ENCODE measurements around the gene TMA7B.

Gene TMA7B

DNA sequence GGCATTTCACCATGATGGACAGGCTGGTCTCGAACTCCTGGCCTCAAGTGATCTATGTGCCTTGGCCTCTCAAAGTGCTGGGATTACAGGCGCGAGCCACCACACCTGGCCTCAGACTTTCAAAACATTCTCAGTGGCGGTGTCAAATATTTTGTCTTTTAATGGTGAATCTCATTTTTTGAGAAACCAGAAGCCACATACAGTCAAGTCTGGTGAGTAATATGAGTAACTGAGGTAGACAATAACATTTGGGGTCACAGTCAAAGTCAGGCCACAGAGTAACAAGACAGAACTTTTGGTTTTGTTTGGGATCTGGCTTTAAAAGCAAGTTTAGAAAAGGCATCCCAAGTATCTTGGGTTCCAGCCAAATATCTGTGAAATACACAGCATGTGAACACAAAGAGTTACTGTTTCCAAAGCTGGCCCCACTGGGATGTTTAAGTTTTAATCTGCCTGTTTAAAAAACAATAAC is 5.6 kb upstream of the TMA7B start:
- peak; percentile 30 for DNase-seq

DNA sequence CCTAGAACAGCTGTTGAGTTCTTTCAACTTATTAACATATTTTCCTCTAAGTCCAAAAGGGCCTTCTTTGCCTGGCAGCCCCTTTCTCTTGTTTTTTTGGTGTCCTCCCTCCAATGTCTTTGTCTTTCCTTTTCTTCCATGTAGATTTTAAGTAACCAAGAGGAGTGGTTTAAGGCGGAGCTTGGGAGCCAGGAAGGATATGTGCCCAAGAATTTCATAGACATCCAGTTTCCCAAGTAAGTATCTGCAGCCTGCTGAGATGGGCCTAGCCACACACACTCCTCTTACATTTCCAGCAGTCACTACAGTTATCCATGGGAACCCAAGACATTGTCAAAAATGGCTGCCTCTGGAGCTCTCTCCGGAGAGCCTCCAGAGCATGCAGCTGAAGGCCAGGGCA is 4.5 kb upstream of the TMA7B start:
- no peak for DNase-seq

DNA sequence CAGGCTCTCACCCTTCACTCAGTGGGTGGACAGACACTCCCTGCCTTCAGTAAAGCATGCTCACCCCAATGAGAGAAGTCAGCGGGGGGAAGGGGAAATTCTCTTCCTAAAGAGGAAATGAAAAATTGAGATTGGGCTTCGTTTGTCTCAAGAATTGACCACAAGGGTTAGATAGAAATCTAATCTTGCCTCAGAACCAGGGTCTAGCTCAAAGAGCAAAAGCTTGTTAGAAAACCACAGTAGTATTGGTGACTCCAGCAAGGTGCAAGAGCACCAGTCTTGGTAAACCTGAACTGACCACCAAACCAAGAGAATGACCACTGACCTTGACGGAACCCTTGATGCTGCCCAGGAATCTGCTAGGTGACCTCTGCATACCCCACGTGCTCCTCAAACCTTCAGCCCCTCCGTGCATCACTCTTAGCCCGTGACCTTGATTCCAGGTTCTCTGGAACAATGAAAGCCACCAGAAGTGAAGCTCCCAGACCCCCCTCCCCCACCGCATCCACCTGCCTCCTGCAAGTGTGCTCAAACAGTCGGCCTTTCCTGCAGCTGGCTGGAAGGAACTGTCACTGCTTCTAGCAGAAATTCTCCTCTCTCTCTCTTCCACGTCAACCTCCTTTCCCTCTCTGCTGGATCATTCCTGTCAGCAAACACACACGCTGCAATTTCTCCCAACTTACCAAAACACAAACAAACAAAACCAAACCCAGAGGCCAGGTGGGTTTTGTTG is 3.1 kb upstream of the TMA7B start:
- DNase-seq: no peak

DNA sequence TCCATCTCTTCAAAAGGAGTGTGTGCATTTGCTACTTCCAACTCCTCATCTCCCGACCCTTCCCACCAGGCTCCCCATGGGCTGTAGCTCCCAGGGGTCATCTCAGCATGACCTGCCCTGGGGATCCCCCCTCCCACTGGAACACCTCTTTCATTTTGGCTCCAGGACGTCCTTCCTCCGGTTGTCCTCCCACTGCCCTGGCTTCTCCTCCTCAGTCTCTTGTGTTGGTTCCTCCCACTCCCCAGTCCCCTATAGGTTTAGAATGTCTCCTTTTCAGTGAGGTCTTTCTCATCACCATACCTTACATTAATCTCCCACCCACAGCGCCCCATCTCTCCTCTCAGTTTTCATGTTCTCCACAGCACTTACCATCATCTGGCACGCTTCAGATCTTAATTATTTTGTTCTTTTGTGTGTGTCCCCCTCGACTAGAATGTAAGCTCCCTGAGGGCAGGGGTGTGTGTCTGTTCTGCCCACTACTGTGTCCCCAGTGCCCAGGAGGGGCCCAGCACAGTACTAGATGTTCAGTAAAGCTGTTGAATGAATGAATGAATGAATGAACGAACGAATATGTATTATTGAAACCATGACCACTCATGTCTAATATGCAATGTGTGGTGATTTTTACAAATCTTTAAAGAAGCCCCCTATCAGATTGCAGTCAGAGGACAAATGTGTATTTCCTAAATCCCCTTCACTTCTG is 2.0 kb upstream of the TMA7B start:
- no peak for DNase-seq

DNA sequence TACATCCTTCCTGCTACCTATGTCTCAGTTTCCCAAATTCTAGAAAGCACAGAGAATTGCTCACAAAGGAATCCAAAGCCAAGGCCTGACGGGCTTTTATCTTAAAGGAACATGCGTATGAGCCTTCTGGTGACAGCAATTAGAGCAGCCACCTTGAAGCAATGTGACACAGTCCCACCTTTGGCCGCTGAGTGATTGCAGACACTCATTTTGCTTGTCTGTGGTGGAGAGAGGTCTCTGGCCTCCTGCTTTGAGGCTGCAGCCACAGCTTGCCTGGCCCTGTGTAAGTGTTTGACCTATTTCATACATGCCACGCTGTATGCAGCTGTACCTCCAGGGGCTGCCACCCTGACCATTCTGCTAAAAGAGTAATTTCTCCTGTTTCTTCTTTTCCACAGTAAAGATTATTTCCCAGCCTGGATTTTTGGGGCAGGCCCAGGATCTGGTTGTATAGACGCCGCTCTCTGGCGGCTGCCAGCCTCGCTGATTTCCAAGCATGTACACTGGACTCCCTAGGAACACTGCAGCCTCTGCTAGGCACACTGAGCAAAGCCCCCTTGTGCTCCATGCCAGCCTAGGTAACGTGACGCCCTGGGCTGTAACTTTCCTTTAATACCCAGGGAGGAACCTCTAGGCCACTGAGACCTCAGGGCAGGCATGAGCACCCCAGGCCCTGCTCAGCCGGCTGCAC is 1.1 kb upstream of the TMA7B start:
- no peak for DNase-seq

DNA sequence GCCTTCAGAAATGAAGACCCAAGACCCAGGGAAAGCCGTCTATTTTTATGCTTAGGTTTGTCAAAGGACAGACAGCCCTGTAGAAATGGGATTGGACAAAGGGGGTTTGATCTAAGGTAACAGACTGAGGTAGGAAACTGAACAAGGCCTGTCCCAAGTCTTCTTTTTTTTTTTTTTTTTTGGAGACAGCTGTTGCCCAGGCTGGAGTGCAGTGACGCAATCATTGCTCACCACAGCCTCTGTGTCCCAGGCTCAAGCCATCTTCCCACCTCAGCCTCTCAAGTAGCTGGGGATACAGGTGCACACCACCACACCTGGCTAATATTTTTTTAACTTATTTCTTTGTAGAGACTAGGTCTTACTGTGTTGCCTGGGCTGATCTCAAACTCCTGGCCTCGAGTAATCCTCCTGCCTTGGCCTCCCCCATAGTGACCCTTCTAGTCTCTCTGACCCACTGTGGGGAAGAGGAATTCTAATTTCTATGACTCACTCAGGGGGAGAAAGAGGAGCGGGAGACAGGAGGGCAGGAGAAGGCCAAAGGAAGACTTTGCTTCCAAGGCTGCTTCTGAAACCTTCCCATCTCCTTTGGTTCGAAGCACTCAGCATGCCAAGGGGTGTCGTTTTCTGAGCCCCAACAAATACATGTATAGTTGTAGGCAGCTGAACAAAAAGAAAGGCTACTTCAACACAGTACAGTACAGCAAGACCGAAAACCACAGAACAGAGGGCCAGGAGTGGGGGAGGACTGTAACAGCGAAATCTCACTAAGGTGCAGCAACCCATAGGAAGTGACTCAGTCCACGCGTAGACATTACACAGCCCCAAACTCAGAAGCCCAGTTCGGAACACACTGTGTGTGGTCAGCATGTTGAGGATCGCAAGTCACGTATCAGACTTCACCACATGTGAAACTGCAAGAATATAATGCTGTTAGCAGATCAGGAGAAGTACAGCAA is 872 bp downstream of the TMA7B start:
- DNase-seq: peak; percentile 83

DNA sequence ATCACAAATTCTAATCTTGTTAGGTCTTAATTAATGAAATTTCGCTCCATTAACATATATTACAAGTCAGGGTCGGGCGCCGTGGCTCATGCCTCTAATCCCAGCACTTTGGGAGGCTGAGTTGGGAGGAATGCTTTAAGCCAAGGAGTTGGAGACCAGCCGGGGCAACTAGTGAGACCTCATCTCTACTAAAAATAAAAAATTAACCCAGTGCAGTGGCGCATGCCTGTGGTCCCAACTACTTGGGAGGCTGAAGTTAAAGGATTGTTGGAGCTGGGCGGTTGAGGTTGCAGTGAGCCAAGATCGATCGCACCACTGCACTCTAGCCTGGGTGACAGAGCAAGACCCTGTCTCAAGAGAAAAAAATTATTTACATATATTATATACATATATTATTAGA is 1.9 kb downstream of the TMA7B start:
- DNase-seq: no peak

DNA sequence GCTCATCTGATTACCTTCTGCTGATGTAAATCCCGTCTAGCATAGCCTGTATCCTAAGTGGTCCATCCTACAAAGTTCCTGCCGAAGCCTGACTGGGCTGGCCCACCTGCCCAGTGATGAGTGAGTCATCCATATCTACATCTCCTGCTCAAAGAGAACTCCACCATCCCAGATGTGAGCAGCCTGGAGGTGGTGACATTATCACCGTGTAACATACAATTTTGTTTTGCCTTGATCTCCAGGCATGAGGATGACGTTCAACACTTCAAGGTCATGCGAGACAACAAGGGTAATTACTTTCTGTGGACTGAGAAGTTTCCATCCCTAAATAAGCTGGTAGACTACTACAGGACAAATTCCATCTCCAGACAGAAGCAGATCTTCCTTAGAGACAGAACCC is 5.6 kb downstream of the TMA7B start:
- DNase-seq: no peak

DNA sequence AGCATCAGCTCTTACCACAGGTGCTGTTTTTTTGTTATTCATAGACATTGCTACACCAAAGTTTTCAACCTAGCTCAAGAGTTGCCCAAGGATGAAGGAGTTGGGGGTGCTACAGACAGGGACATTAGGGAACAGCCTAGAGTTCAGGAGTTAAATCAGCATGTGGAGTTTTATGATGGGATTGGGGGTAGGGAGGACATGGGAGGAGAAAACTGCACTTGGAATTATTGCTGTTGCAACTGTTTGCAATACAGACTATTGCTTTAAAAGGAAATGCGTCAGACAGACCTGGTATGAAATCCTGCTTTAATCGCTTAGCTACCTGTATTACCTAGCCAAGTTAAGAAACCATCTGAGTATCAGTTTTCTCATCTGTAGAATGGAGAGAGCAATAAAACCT is 6.3 kb downstream of the TMA7B start:
- no peak for DNase-seq

DNA sequence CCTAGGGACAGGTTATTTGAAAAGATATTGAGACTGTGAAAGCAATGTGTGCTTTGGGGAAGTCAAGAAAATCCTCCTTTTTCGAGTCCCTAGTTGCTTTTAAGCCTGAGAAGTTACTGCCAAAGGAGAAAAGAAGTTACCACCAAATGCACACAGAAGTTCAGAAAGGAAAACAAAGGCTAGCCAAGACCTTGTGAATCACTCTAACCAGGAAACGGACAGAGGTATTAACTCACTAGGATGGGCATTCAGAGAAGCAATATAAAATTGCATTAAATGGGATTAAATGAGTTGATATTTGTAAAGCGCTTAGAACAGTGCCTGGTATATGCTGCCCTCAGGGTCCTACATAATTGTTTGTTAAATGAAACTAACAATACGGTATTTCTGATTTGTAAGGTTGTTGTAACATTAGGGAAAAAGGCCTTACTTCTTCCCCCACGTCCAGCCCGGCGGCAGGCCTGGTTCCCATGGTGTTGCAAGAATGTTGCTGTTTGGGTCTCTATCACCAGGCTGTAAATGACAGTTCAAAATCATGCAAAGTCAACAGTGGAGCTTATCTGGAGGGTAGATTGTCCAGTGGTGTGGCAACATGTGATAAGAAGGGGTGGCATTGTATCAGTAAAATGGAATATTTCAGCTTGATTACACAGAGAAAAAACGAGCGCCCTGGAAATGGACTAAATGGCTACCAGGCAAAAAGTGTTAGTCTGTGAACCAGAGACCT is 7.1 kb downstream of the TMA7B start:
- DNase-seq: no peak

DNA sequence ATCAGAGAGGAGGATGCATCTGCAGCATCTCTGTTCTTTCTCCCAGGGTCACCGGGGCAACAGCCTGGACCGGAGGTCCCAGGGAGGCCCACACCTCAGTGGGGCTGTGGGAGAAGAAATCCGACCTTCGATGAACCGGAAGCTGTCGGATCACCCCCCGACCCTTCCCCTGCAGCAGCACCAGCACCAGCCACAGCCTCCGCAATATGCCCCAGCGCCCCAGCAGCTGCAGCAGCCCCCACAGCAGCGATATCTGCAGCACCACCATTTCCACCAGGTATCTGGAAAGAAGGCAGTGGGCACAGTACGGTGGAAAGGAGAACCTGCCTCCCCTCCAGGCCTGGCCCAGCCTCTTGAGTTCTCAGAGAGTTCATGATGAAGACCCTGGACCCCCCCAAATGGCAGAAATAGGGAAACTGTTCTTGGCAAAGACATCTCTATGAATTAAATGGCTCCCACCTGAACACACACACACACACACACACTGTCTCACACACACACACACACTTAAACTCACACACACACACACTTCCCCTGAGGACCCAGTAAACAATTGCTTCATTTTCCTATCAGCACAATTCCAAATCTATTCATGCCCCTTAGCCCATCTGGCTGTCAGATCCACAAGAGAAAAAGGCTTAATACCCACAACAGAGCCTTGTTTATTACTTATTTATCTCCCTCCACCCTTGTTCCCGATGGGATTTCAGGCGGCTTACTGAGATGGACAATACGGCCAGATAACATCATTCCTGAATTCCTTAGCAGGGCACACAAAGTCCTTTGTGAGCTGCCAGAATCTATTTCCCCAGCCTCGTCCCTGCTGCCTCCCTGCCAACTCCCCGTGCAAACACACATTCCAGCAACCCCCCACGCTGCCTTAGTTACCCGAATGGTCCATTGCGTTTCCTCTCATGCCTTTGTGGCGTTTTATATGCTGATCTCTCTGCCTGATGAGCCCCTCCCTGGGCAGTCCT is 8.1 kb downstream of the TMA7B start:
- DNase-seq: no peak

DNA sequence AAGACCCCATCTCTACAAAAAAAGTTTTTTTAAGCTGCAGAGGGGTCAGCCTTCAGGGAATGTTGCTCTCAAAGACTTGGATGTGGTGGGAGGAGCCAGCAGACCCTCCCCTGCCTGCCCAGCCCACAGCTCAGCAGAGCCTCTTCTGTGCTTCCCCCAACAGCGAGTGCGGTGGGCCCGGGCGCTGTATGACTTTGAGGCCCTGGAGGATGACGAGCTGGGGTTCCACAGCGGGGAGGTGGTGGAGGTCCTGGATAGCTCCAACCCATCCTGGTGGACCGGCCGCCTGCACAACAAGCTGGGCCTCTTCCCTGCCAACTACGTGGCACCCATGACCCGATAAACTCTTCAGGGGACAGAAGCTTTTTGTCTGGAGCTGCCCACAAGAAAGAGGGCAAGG is 10.5 kb downstream of the TMA7B start:
- DNase-seq: no peak

DNA sequence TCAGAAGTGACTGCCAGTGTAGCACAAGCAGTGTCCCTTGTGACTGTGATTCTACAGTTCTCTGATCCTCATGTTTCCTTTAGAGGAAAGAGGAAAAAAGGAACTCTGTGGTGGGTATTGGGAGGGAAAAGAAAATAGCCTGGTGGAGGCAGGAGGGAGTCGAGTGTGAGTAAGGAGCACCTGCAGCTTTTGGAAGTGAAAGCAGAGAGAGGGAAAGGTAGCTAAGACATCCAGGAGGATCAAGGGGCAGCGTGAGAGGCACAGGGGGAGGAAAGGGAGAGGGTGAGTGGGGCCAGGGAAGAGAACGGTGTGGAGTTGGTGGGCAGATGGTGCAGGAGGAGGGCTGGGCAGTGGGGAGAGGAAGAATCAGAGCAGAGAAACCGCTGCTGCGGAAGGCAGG is 12.4 kb downstream of the TMA7B start:
- DNase-seq: no peak

DNA sequence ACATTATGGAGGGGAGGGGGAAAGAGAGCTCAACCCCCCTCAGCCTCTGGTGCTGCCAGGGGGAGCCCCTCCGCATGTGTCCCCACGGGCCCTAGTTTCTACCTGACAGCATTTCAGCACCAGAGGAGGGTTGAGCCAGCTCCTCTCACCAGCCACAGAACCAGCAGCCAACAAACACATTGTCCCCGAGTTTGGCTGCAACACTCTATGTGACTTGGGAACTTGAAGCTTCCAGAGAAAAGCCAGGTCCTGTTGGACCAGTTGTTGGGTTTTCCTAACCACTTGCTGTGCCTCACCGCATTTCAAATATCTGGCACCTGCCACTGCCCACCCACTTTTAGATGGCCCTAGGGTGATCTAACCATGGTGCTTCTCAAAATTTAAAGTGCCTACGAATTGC is 13.5 kb downstream of the TMA7B start:
- DNase-seq: no peak

DNA sequence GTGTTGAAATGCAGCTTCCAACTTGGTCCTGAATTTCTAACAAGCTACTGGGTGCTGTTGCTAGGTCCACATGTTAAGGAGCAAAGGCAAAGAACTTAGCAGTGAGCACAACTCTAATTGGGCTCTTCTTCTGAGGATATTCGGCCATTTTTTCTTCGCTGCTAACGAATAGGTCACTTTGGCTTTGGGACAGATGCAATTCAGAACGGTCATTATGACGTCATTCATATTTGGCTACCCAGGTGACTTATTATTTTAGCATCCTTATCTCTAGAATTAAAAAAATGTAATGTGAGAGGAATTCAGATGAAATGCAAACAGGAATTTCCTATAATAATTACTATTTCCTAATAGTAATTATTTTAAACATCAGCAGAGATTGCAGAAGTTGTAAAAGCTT is 13.9 kb downstream of the TMA7B start:
- no peak for DNase-seq

DNA sequence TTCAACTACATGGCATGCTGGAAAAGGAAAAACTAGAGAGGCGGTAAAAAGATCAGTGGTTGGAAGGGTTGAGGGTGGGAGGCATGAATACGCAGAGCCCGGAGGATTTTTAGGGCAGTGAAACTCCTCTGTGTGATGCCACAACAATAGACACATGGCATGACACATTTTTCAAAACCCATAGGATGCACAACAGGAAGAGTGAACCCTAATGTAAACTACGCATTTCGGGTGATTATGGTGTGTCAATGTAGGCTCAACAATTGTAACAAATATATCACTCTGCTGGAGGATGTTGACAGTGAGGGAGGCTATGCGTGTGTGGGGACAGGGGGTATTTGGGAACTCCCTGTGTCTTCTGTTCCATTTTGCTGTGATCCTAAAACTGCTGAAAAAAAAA is 18.9 kb downstream of the TMA7B start:
- DNase-seq: no peak

DNA sequence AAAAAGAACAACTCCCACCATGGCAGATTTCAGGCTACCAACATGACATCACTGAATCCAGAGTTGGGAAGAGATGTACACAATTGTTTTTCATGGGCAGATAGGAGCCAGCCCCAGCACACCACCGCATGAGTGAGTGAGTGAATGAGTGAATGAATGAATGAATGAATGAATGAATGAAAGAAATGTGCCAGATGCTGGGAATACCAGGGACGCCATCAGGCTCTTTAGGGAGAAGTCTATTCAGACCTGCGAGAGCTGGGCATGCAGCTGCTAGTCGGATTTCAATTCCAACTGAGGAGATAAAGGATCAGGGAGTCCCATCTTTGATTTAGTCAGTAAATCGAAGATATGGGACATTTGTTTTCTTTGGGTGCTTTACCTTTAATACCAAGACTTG is 19.3 kb downstream of the TMA7B start:
- DNase-seq: no peak

DNA sequence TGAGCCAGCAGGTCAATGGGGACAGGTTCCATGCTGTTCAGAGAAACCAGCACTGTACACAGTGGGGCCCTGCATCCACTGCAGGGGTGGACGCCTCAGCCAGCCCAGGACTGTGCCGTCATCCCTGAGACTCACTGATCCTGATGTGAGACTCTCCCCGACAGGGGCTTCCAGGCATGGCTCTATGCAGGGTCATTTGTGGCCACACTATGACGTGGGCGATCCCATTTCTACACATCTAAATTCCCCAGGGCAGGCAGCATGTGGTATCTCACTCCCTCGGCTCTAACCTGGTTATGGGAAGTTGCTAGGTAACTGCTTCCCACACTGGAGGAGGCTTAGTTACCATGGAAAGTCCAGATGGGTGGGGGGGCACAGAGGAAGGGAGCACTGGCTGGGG is 20.4 kb downstream of the TMA7B start:
- DNase-seq: no peak

DNA sequence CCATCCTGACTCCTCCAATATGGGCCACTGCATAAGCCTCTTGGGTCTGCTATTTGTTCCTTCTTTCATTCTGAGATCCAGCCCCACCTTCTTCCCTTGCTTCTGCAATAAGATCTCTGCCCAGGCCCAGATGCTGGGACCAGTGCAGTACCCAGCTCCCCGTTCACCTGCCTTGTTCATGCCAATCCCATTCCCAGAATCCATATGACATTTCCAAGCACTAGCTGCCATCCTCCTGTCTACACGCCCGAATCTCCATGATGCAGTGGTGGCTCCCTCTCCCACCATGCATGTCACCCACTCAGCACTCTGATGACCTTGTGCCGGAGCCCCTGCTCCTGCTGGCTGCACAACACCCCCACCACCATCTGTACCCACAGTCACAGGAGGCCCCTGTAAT is 23.1 kb downstream of the TMA7B start:
- no peak for DNase-seq

DNA sequence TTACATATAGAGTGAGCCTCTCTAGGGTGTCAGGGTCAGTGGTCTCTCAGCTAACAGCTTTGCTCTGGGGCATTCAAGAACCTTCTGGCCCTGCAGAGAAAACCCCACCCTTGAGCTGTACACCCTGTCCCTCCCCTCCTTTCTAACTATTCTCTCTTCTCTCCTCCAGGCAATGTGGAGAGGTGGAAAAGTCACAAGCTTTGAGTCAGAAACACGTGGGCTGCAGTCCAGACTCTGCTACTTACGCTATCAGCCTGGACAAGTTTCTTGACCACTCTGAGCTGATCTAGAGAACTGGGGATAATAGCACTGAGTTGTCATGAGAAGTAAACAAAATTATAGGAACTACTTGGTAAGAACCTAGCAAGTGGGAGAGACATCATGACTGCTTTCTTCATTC is 23.8 kb downstream of the TMA7B start:
- no peak for DNase-seq

DNA sequence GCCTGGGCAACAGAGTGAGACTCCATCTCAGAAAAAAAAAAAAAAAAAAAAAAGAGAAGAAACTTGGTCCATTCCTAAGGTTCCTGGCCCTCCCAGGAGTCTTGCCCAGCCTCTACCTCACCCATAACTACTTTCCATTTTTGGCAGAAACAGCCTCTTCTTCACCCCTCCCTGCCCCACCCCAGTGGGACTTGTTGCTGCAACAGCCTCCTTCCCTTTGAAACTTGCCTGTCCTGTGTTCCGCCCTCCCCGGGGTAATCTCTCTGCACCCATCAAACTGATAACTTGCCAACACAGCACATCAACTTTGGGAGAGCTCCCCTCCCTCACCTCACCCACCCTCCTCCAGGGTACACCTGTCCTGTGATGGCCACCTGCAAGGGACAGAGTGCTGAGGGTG is 24.5 kb downstream of the TMA7B start:
- no peak for DNase-seq
